Endometrial microvascular endothelial cells (primary cell): ENCODE results near the gene FBXL16. TPM values are rescaled to one million over a fixed set of nuclear protein-coding genes. Genes with fewer than 3 reads are reported as not detected.

Experiments
- in situ Hi-C: cut with HindIII; loops from 2 replicates; pipeline ENCODE4 v1.10.0; 2017; ENCODE audit warnings: low sequenced_read_pairs, low pct_unique_long_range_greater_than_20kb; ENCODE audit errors: inconsistent ontology term
- total RNA-seq: library from RNA; depleted of rRNA; stranded (reverse); fragments of >200 nt; gene quantifications from one replicate; pipeline ENCODE4 v1.2.3, GENCODE V29; 2015; ENCODE audit errors: inconsistent ontology term

FBXL16 gene
- total RNA-seq, 1 donor from 2014 or later: not detected

DNA sequence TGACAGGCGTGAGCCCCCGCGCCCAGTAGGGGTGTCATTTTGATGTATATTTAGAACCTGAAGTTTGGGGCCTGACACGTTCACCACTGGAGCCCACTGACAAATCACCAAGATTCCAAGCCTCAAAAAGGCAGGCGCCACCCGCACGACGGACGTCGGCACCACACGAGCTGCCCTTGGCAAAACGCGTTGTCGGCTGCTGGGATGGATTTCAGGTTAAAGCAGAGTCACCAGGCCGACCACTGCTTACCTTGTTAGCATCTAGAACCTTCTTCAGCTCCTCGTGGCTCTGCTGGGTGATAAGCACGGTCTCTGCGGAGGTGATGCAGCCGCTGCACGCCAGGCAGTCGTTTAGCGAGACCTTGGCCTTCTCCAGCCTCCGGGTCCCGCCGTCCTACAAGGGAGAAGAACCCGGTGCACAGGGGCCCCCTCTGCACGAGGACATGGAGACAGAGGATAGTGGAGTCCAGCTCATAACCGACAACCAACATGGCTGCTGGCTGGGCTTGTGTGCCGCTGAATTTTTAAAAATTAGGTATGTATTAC, 31.4 kb upstream of the FBXL16 start:
- in situ Hi-C loops: no loop called here

DNA sequence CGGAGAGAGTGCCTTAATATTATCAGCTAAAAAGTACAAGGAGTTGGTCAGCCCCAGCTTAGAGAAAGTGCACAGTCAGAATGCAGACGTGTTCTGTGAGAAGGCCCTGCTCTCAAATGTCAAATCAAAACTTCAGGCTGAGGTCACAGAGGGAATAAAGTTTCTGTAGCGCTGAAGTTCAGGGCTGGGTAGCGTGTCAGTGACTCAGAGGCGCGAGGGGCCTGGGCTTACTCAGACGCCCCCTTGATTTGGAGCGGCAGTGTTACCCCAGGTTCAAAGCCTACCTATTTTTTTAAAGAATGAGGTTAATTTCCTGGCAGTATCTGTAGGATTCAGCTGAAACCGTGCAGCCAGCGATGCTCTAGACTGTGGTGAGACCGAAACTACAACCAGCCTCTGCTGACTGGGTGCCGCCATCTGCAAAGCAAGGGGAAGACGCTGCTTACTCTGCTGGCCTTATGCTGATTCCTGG, 30.4 kb upstream of the FBXL16 start:
- in situ Hi-C loops: no loop called here

DNA sequence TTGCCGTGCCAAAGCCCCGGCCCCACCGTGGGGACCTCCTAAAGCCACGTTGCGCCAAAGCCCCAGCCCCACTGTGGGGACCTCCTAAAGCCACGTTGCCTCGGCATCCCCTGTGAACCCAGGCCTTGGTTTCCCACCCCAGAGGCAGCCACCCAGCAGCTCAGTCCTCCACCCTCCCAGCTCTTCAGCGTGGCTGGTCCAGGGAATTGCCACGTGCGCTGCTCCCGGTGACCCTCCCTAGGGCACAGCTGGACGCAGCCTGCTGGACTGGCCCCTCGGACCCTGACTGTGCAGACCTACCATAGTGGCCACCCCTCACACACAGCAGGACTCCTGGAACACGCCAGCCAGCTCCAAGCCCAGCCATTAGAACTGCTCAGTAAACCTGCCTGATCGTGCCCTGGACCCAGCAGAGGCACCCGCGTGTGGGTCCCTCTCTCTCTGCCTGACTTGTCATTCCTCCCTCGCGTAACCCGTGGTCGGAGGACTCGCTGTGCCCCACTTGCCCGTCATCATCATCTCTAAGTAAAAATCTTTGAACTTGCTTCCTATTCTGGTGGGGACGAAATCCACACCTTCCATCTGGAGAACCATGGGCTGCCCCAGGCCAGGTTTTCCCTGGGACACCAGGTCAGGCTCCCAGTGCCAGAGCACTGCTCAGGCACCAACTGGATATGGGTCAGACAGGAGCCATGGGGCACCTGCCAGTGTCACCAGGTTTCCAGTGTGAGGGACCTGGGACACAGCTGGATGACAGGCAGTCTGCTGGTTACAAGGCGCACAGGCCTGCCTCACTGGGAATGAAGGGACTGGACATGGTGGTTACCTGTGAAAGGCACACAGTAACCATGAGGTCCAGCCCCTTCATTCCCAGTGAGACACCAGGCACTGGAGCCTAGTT, 29.6 kb upstream of the FBXL16 start:
- in situ Hi-C loops: no loop called here

DNA sequence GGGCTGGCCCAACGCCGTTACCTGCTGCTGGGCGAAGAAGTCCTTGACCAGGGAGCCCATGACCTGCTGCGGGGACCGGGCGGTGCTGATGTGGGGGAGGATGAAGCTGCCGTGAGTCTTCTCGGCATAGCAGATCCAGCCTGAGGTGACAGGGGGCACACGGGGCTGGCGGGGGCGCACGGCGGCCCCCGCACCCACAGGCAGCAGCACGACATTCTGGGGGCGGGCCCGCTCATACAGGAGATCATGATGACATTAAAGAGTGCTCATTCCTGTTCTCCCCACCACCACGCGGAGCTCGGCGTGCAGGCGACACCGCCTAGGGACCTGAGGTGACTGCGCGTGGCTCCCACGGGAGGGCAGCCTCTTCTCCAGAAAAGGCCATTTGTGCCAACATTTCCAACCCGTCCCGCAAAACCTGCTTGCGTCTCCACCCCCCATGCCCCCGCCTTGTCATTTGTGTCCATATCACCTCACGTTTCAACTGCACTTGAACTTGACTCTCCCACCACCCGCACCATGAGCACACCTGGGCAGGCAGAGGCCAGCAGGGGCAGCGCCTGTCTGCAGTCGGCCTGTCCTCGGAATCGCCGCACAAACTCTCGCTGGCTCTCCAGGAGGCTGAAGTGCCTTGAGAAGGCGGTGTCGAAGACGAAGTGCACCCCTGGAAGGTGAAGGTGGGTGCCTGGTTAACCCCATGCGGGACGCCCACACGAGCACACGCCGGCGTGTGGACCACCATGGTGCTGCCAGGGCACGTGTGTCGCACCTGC, 28.8 kb upstream of the FBXL16 start:
- in situ Hi-C loops: no loop called here

DNA sequence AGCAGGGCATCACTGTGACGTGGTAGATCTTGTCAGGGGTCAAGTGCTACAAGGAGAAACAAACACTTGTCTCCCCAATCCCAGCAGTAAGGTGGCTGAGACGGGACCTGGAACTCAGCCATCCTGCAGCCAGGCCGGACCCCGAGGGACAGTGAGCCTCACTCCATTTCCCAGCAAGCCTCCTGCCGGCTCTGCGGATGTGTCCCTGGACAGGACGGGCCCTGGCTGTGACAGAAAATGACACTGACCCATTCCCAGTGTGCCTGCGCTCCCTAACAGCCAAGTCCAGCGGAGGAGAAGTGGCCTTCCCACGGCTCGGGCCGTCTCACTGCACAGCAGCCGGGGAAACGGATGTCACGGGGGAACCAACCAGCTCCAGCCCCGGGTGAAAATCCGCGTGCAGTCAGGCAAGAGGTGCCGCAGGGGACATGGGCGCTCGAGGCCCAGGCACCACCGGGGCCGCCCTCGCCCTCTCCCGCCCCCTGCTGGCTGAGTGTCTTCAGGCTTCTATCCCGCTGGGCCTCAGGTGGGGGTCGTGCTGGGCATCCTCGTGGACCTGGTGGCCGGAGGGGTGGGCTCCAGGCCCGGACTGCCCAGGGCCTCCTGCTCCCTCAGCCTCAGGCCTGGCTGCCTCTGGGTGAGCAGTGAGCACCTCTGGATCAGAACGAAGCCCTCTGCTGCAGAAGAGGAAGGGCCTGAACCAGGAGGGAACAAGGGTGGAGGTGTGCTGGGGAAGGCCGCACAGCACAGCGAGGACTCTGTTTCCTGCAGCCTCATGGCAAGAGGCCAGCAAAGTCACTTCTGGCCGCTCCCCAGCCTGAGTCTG, 28.0 kb upstream of the FBXL16 start:
- in situ Hi-C loops: no loop called here

DNA sequence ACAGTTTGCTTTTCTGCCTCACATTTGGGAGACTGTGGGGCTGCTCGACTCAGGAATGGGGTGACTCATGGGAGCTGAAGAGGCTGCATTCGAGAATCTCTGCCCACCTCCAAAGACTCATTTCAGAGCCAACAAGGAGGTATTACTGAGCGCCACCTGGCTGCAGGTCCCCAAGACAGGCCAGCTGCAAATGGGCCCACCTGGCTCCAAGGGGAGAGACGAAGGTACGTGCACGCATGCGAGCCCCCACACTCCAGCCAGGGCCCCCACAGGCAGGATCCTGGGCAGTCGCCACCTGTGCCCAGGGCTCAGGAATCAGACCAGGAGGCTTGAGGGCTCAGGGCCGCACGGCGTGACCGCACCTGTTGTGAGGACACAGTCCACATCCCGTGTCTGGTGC, 27.3 kb upstream of the FBXL16 start:
- in situ Hi-C loops: no loop called here

DNA sequence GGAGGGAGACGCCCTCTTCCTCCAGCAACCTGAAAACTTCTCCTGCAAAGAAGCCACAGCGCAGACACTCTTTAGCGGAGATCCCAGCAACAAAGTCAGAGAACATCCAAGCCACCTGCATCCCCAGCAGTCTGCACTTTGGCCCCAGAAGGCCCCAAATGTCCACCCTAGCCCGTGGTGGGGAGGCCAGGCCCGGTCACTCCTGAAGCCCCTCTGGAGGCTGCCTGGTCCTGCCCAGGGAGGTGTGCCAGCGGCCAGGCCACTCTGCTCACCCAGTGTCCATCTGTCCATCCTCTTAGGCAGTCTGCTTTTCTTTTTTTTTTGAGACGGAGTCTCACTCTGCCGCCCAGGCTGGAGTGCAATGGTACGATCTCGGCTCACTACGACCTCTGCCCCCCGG, 26.7 kb upstream of the FBXL16 start:
- in situ Hi-C loops: no loop called here

DNA sequence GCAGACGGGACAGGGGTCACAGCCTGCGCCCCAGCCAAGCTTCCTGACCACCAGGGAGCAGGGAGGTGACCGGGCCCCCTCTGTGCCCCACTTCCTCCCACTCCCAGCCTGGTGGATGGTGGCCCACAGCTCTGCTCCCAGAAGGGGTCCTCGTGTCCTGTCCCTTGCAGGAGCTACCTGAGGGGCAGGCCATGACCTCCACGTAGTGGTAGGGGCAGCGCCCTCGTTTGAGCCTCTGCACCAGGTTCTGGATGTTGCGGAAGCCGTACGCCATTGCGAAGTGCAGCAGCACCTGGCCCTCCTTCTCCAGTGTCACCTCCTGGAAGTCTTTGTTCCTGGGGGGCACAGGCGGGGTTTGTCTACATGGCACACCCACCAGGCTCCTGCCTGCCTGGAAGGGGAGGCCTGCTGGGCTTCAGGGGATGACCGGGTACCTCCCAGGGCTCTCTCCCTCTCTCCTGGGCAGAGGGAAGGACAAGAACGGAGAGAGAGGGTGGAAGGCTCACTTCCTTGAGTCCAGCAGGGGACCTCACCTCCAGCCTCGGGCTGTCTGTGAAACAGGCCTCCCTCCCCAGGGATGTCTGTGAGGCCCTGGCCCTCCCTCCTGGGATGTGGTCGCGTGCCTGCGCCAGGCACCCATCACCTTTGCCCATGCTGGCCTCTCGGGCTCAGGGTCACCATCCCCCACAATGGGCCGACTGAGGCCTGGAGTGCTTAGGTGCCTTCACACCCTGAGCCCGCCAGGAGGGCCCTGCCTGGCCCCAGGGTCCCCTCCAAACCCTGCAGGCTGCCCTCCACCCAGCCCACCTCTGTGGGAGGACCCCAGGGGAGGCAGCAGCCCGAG, 25.3 kb upstream of the FBXL16 start:
- in situ Hi-C loops: no loop called here

DNA sequence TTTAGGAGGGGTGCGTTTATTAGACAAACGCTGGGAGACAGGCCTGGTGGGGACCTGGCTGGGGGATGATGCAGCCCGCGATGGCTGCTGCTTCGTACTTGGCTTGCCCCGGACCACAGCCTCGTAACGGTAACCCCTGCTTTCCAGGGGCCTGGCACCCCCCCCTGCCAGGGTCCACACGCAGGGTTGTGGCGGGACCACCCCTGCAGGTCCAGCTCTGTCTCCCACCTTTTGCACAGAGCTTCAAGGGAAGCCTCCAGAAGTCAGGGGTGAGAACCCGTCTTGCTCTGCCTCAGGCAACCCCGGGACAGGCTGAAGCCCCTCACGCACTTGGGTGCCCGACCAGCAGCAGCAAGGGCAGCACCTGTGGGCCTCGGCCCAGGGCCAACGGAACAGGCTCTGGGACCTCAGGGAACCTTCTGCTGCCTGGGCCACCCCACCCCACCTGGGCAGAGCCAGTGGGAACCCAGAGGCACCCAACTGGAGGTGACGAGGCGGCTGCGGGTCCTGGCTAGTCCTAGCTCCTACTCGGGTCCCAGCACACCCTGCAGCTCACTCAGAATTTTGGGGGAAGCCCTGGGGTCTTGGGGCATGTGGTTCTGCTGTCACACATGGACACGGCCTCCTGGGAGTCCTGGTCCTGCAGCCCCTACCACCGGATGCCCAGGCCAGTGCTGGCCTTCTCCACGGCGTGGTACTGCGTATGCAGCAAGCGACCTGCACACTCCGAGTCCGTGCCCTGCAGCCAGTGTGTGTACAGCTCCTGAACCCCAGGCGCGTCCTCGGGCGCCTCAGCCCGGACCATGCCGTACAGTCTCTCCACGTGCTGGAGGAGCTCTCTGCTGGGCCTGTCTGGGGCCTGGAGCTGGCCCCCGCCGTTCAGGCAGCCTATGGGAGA, 24.4 kb upstream of the FBXL16 start:
- in situ Hi-C loops: no loop called here

DNA sequence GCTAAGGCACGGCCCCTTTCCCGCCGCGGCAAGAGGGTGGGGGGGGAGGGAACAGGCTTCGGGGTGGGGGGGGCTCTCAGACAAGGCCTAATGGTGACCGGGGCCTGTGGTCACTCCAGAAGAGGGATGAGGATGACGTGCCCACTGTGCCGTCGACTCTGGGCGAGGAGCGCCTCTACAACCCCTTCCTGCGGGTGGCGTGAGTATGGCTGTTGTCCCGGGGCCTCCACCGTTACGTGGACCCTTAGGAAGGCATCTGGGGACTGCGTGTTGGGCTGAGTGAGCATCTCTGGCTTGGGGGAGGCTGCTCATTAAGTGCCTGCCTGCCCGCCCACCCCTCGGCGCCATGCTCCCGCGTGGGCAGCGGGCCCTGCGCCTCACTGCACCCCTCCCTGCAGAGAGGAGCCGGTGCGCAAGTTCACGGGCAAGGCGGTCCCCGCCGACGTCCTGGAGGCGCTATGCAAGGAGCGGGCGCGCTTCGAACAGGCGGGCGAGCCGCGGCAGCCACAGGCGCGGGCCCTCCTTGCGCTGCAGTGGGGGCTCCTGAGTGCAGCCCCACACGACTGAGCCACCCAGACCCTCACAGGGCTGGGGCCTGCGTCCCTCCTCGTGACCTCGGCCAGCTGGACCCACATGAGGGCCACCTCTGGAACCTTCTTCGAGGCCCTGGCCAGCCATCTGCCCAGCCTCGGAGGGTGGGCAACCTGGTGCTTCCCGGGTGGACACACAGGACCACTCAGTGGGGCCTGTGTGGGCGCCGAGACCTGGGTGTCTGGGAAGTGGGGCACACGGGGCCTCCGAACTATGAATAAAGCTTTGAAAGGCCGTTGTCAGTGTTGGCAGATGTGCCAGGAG, 23.5 kb upstream of the FBXL16 start:
- in situ Hi-C loops: no loop called here

DNA sequence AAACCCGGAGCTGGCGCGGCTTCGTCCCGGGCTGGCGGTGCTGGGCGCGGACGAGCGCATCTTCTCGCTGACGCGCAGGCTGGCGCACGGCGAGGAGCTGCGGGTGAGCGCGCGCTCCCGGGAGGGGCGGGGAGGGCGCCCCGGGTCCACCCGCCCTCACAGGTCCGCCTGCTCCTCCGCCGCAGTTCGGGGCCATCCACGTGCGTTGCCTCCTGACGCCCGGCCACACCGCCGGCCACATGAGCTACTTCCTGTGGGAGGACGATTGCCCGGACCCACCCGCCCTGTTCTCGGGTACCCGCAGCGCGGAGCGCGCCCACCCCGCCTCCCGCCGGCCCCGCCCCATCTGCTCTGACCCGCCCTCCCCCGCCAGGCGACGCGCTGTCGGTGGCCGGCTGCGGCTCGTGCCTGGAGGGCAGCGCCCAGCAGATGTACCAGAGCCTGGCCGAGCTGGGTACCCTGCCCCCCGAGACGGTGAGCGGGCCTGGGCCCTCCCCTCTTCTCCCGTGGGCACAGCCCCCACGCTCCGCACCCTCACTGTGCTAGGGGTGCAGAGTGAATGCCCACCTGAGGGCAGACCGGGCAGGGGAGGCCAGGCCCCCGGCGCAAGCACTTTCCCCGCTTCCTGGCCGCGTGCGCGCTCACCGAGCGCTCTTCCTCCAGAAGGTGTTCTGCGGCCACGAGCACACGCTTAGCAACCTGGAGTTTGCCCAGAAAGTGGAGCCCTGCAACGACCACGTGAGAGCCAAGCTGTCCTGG, 22.7 kb upstream of the FBXL16 start:
- in situ Hi-C loops: no loop called here

DNA sequence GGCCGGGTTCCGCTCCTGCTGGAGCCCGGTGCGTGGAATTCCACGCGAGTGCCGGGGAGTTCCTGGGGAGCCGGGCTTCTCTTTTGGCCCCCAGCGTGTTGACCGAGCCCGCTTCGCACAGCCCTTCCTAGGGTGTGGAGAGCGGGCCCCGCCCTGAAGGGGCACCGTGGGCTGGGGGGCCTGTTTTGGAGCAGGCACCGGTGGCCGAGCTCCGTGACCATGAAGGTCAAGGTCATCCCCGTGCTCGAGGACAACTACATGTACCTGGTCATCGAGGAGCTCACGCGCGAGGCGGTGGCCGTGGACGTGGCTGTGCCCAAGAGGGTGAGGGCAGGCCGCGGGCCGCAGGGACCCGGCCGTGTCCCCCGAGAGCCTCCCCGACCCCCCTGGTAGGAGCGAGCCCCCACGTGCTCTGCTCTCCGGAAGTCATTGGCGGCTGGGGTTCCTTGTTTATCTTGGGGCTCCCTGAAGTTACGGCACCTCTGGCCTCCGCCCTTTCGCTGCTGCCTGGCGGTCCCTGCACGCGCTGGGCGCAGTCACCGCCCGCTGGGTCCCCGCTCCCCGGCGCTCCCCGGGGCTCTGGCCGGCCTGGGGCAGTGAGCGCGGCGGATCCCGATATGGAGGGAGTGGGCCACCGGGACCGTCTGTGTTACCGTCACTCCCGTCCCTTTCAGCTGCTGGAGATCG, 21.8 kb upstream of the FBXL16 start:
- in situ Hi-C loops: no loop called here

DNA sequence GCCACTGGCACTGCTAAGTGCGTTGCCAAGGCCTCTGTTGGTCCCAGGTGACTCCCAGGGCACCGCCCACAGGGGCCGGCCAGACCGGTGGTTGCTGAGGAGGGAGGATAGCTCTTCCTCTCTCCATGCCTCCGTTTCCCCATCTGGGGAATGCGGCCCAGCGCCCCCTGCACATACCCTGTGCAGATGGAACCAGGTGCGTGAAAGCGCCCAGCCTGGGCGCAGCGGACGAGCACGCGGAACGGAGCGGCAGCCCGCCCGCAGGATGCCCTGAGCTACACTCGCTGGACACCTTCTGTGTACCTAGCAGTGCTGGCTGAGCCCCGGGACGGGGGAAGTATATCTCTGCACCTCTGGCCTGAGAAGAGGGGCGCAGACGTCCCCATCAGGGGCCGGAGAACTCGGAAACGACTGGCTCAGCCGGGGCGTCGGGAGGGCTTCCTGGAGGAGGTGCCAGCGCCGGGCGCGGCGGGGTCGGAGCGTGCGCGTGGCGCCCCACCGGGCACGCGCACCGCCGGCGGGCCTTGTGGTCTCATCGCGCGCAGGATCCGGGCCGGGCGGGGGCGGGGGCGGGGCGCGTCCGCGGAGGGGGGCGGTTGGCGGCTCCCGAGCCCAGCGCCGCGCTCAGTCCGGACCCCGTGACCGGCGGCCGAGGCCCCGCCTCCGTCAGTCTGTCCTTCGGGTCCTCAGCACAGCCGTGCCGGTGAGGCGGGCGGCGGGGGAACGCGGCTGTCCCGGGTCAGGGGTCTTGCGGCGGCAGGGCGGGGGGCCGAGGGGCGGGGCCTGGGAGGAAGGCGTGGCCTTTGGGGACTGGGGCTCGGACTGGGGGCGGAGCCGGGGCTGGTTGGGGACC, 21.1 kb upstream of the FBXL16 start, which contains the start of the genes CCDC78 and HAGHL:
Gene CCDC78, minus strand, starts transcription at position 6 of the 853 bp plus-strand sequence. CDS start 76 bp downstream, outside the sequence.
Gene HAGHL, plus strand, starts transcription at position 669 of the 853 bp plus-strand sequence. CDS start 404 bp downstream, outside the sequence.
- in situ Hi-C loops: no loop called here

DNA sequence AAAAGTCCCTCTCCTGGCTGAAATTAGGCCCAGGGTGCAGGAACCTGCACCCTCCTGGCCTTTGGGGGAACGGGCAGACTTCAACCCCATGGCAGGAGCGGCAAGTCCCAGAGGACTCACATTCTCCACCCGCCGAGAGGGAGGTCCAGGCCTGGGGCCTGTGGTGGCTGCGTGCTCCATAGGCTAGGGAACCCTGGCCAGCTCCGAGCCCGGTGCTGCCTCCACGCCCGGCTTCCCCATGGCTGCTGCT, 20.5 kb upstream of the FBXL16 start:
- in situ Hi-C loops: no loop called here
